Keratinocyte (primary cell): ENCODE measurements around the gene C3orf70. TPM values are rescaled to one million over a fixed set of nuclear protein-coding genes. Genes with fewer than 3 reads are reported as not detected.

Source experiments
- DNase-seq: peaks from one replicate; pipeline ENCODE4 v3.0.0-alpha.2; 2011; ENCODE audit warnings: low read depth, missing footprints, low spot score
- FAIRE-seq: peaks from 2 replicates; lab custom pipeline; 2011; peaks lifted over from hg19 to GRCh38; lab: Jason Lieb, UNC
- H2AFZ ChIP-seq: 2 replicates; pipeline ENCODE4 v1.6.0; 2012; ENCODE audit warnings: low read length, control low read depth, inconsistent platforms; ENCODE audit not compliant: control insufficient read depth
- H3K27ac ChIP-seq: 2 replicates; pipeline ENCODE4 v1.5.1; 2011; ENCODE audit warnings: low read length; ENCODE audit not compliant: control insufficient read depth, insufficient read depth
- H3K27me3 ChIP-seq: 3 replicates; pipeline ENCODE4 v1.6.0; 2011; ENCODE audit warnings: low read length; ENCODE audit not compliant: control insufficient read depth, insufficient read depth; ENCODE audit errors: extremely low read depth
- H3K36me3 ChIP-seq, 2 experiments: 2 replicates in 1 of 2; 3 replicates in 1 of 2; pipeline ENCODE4 v1.5.1; 2011; ENCODE audit warnings: low read length in 2 of 2, mild to moderate bottlenecking in 1 of 2; ENCODE audit not compliant: control insufficient read depth in 2 of 2, insufficient read depth in 2 of 2; ENCODE audit errors: extremely low read depth in 1 of 2
- H3K4me1 ChIP-seq: 3 replicates; pipeline ENCODE4 v1.5.1; 2011; ENCODE audit warnings: low read length; ENCODE audit not compliant: control insufficient read depth, insufficient read depth; ENCODE audit errors: extremely low read depth
- H3K4me2 ChIP-seq: 3 replicates; pipeline ENCODE4 v1.6.0; 2011; ENCODE audit warnings: low read depth, low read length; ENCODE audit not compliant: control insufficient read depth, insufficient read depth; ENCODE audit errors: extremely low read depth
- H3K4me3 ChIP-seq, 3 experiments: fragments of 200-600 bp in 1 of 3; sonication (generic) in 1 of 3; 2 replicates in 2 of 3; 3 replicates in 1 of 3; pipeline ENCODE4 v1.5.1; 2011 to 2016; ENCODE audit warnings: low read length in 3 of 3, mild to moderate bottlenecking in 3 of 3, control low read depth in 2 of 3, inconsistent platforms in 1 of 3, low read depth in 1 of 3, mixed read lengths in 1 of 3, mixed run types in 1 of 3, moderate library complexity in 1 of 3; ENCODE audit not compliant: control insufficient read depth in 2 of 3, insufficient read depth in 2 of 3; ENCODE audit errors: extremely low read depth in 1 of 3
- H3K79me2 ChIP-seq: 2 replicates; pipeline ENCODE4 v1.6.0; 2012; ENCODE audit warnings: low read length; ENCODE audit not compliant: control insufficient read depth, insufficient read depth
- H3K9ac ChIP-seq: 3 replicates; pipeline ENCODE4 v1.6.0; 2011; ENCODE audit warnings: low read length; ENCODE audit not compliant: control insufficient read depth, insufficient read depth; ENCODE audit errors: extremely low read depth
- H3K9me1 ChIP-seq: 3 replicates; pipeline ENCODE4 v1.6.0; 2011; ENCODE audit warnings: low read length; ENCODE audit not compliant: control insufficient read depth, insufficient read depth; ENCODE audit errors: extremely low read depth
- H3K9me3 ChIP-seq: 2 replicates; pipeline ENCODE4 v1.5.1; 2012; ENCODE audit warnings: low read depth, low read length; ENCODE audit not compliant: control insufficient read depth
- H4K20me1 ChIP-seq: 3 replicates; pipeline ENCODE4 v1.6.0; 2011; ENCODE audit warnings: low read length; ENCODE audit not compliant: control insufficient read depth, insufficient read depth; ENCODE audit errors: extremely low read depth
- CTCF ChIP-seq, 3 experiments: IDR thresholded peaks in 1 of 3; conservative IDR thresholded peaks in 1 of 3; optimal IDR thresholded peaks in 1 of 3; 2 replicates in 2 of 3; 3 replicates in 1 of 3; pipeline versions ENCODE3 to v1.5.1; 2011; ENCODE audit warnings: low read length in 3 of 3, mild to moderate bottlenecking in 3 of 3, moderate library complexity in 2 of 3, control low read depth in 1 of 3, inconsistent platforms in 1 of 3; ENCODE audit not compliant: insufficient read depth in 2 of 3; ENCODE audit errors: extremely low read depth in 1 of 3
- EZH2 ChIP-seq: IDR thresholded peaks from one replicate; pipeline ENCODE4 v1.6.1; 2012; ENCODE audit warnings: inconsistent platforms, mild to moderate bottlenecking, low read length, moderate library complexity
- dilution Hi-C: fragments of 300-500 bp; cut with MboI; formaldehyde crosslinking; loops from one replicate; pipeline ENCODE4 v1.7.0; 2020; ENCODE audit warnings: low sequenced_read_pairs; ENCODE audit not compliant: extremely low pct_ligation_motif_present
- polyA plus RNA-seq, 5 experiments: library from polyadenylated mRNA; depleted of rRNA in 3 of 5; stranded (reverse) in 3 of 5; stranded (forward) in 1 of 5; unstranded in 1 of 5; fragments of >200 nt; gene quantifications; 1 replicate in 1 of 5; 2 replicates in 3 of 5; 3 replicates in 1 of 5; pipeline versions ENCODE4 v1.2.1 to v1.2.3, GENCODE V29; 2011 to 2012; ENCODE audit warnings: missing spikeins in 2 of 5, low read depth in 1 of 5, low replicate concordance in 1 of 5

The C3orf70 gene
- polyA plus RNA-seq, 1 donor (not counting 4 experiments of a cell fraction or from before 2014, with no cell fraction given) = not detected

- no peak for FAIRE-seq
- dilution Hi-C loops = no loop called here
- no peak overlapping the region for H2AFZ ChIP-seq
These were observed 82.2 kb downstream of the C3orf70 start for GRCh38 chr3:185070491-185071286.

GRCh38 chr3:185069037-185070030 lies 83.5 kb downstream of the C3orf70 start:
- Histone ChIP-seq H3K9me1 (no peaks in the 10 kb centered on the region), H4K20me1 (no peaks in the 10 kb centered on the region), H3K9ac (no peak overlapping the region), H3K27ac (no peak overlapping the region), H3K4me3 (no peak overlapping the region), H3K36me3 (no peaks in the 10 kb centered on the region), H3K9me3 (no peaks in the 10 kb centered on the region), H3K4me1 (peaks cover 2% of the 10 kb centered on the region), H3K27me3 (no peaks in the 10 kb centered on the region), H2AFZ (no peak overlapping the region), H3K4me2 (no peak overlapping the region), H3K79me2 (no peaks in the 10 kb centered on the region)
- FAIRE-seq (no peak), DNase-seq (no peak)
- dilution Hi-C loops = no loop called here
- TF ChIP-seq CTCF (optimal IDR thresholded peaks at IDR 0.05 in 1 of 3, IDR thresholded peaks at IDR 0.05 in 1 of 3, conservative IDR thresholded peaks at IDR 0.05 in 1 of 3; ENCODE audit: extremely low read depth in 1 of 3, insufficient read depth in 2 of 3, low read length in 3 of 3) (no peak), EZH2 (no peak)

More at GRCh38 chr3:185070491-185071286, 82.2 kb downstream of the C3orf70 start:
- no peak overlapping the region for H3K27ac ChIP-seq
- no peak for DNase-seq
- H3K27me3 ChIP-seq = no peaks in the 10 kb centered on the region
- no peak overlapping the region for H3K4me3 ChIP-seq
- peaks cover 2% of the 10 kb centered on the region for H3K4me1 ChIP-seq
- H3K9me1 ChIP-seq = no peaks in the 10 kb centered on the region
- H3K4me2 ChIP-seq = no peak overlapping the region
- no peak overlapping the region for H3K9ac ChIP-seq
- no peaks in the 10 kb centered on the region for H4K20me1 ChIP-seq
- no peak for TF ChIP-seq EZH2
- peak in 2 of 3 experiments; percentile 10 to 49 for TF ChIP-seq CTCF (optimal IDR thresholded peaks at IDR 0.05 in 1 of 3, IDR thresholded peaks at IDR 0.05 in 1 of 3, conservative IDR thresholded peaks at IDR 0.05 in 1 of 3; ENCODE audit: extremely low read depth in 1 of 3, insufficient read depth in 2 of 3, low read length in 3 of 3)
- no peaks in the 10 kb centered on the region for H3K79me2 ChIP-seq
- H3K36me3 ChIP-seq = no peaks in the 10 kb centered on the region
- H3K9me3 ChIP-seq = no peaks in the 10 kb centered on the region
